GM12873 (cell line): ENCODE measurements around the gene ACTN2.

Experiments
- CTCF ChIP-seq: IDR thresholded peaks from 2 replicates; pipeline ENCODE4 v1.5.1; 2012; ENCODE audit warnings: low read depth, mild to moderate bottlenecking, moderate library complexity, low read length, control low read depth; ENCODE audit not compliant: insufficient read depth; ENCODE audit errors: missing control alignments

Gene ACTN2

GRCh38 chr1:236751935-236752334, 65.6 kb downstream of the ACTN2 start:
- TF ChIP-seq CTCF, result no peak

GRCh38 chr1:236753516-236753915, 67.2 kb downstream of the ACTN2 start:
- TF ChIP-seq CTCF, result peak; percentile 48

GRCh38 chr1:236753964-236754363, 67.7 kb downstream of the ACTN2 start:
- TF ChIP-seq CTCF, result no peak

GRCh38 chr1:236754525-236755210, 68.4 kb downstream of the ACTN2 start:
- no peak for TF ChIP-seq CTCF

- no peak for TF ChIP-seq CTCF
Measured at GRCh38 chr1:236757640-236758039, 71.3 kb downstream of the ACTN2 start.

GRCh38 chr1:236759252-236759859, 73.1 kb downstream of the ACTN2 start:
- peak; percentile 81 for TF ChIP-seq CTCF

- TF ChIP-seq CTCF, result no peak
Measured at GRCh38 chr1:236760480-236760879, 74.2 kb downstream of the ACTN2 start.
